WTC11 (cell line): Measurements from ENCODE around the gene MEAK7.

Experiments
- CBFB ChIP-seq: sonication (generic); formaldehyde crosslinking; IDR thresholded peaks from 2 replicates; pipeline ENCODE4 v1.8.1; 2022; ENCODE audit warnings: mild to moderate bottlenecking, low read depth, missing genetic modification reagents
- CDX4 ChIP-seq: fragments of 250-450 bp; sonication (Bioruptor Pico); IDR thresholded peaks from 2 replicates; pipeline ENCODE4 v1.9.0; 2021; ENCODE audit warnings: moderate library complexity, mild to moderate bottlenecking, inconsistent platforms, borderline replicate concordance
- CREB1 ChIP-seq: sonication (generic); formaldehyde crosslinking; IDR thresholded peaks from 2 replicates; pipeline ENCODE4 v1.8.0; 2023; ENCODE audit warnings: mild to moderate bottlenecking, missing genetic modification reagents
- CTCF ChIP-seq: fragments of 200-600 bp; IDR thresholded peaks from 2 replicates; pipeline ENCODE4 v1.8.0; 2022; ENCODE audit warnings: antibody characterized with exemption
- IRF1 ChIP-seq: sonication (generic); formaldehyde crosslinking; IDR thresholded peaks from 2 replicates; pipeline ENCODE4 v1.8.0; 2023; ENCODE audit warnings: missing genetic modification reagents
- TP53 ChIP-seq: sonication (generic); formaldehyde crosslinking; IDR thresholded peaks from 2 replicates; pipeline ENCODE4 v1.8.1; 2023; ENCODE audit warnings: mild to moderate bottlenecking, missing genetic modification reagents
- ZNF263 ChIP-seq: sonication (generic); formaldehyde crosslinking; IDR thresholded peaks from 2 replicates; pipeline ENCODE4 v1.8.1; 2022; ENCODE audit warnings: low read depth, mild to moderate bottlenecking, moderate library complexity, missing genetic modification reagents

- no peak for TF ChIP-seq CDX4 (CRISPR knock-in tag)
- no peak for TF ChIP-seq CTCF
- TF ChIP-seq CBFB (CRISPR knock-in tag), result no peak
- no peak for TF ChIP-seq IRF1 (CRISPR knock-in tag)
- TF ChIP-seq CREB1 (CRISPR knock-in tag), result no peak
- TF ChIP-seq TP53 (CRISPR knock-in tag), result no peak
- TF ChIP-seq ZNF263, result no peak
Observed at GRCh38 chr16:84537491-84538151, 33.2 kb upstream of the MEAK7 start.
